ENCODE results near the gene TMEM82. TPM values are rescaled to one million over a fixed set of nuclear protein-coding genes. Genes with fewer than 3 reads are reported as not detected.

TMEM82 gene
- polyA plus RNA-seq, 1 of the 3 experiments (the other 2 are of a cell fraction) = not detected

GRCh38 chr1:15722836-15723532 lies 19.3 kb upstream of the TMEM82 start (continued):
- TF ChIP-seq ZBTB33 (IDR thresholded peaks at IDR 0.05; ENCODE audit: borderline replicate concordance, low read depth) (no peak), JUND (IDR thresholded peaks at IDR 0.05) (no peak), MEF2A (IDR thresholded peaks at IDR 0.05; ENCODE audit: borderline replicate concordance, low read depth) (no peak), RCOR1 (IDR thresholded peaks at IDR 0.05; ENCODE audit: low read length) (no peak)

DNA sequence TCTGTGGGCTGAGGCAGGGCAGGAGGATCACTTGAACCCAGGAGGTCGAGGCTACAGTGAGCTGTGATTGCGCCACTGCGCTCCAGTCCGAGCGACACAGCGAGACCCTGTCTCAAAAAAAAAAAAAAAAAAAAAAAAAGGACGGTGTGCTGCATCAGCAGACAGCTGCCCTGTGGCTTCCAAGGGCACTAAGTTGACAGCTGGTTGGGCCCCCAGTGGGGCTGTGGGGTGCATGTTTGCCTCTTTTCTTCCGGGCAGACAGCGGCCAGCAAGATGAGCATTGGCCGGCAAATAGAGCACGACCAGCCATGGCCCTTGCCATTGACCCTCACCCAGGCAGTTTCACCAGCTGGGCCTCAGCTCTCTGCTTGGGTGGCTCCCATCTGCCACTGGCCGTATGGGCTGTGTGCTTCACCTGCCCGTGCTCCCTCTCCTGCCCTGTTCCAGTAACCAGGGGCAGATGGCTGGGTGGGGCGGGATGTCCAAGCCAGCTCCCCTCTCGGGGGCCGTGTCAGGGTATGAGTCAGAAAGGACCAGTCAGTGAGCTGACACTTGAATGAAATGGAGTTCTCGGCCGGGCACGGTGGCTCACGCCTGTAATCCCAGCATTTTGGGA lies 18.6 kb upstream of the TMEM82 start:
- Histone ChIP-seq H3K9me2 (no peaks in the 10 kb centered on the region), H3K79me2 (ENCODE audit: insufficient read depth) (no peaks in the 10 kb centered on the region), H3K4me3 (ENCODE audit: low read depth in 2 of 2, low read length in 1 of 2) (no peak overlapping the region), H3K27me3 (ENCODE audit: insufficient read depth) (no peaks in the 10 kb centered on the region), H3K9me3 (no peaks in the 10 kb centered on the region), H3K4me2 (no peak overlapping the region), H3K27ac (ENCODE audit: low read depth in 2 of 2, low read length in 1 of 2) (no peak overlapping the region), H4K20me1 (ENCODE audit: insufficient read depth) (no peaks in the 10 kb centered on the region), H3K36me3 (replicated peaks in 1 of 2; ENCODE audit: control insufficient read depth in 1 of 2, insufficient read depth in 2 of 2, low read length in 1 of 2) (peaks cover 0 to 72% of the 10 kb centered on the region in 2 experiments), H2AFZ (ENCODE audit: low read depth) (no peak overlapping the region), H3K9ac (no peak overlapping the region), H3F3A (replicated peaks; ENCODE audit: insufficient read depth) (no peaks in the 10 kb centered on the region), H3K4me1 (ENCODE audit: control insufficient read depth in 1 of 2, insufficient read depth in 2 of 2, low read depth in 1 of 2, low read length in 1 of 2) (no peaks in the 10 kb centered on the region)
- CTCF ChIA-PET = interaction anchor here (1.1 to 1.2 kb wide), 3 partner anchors 12 to 68 kb away, joined by 3 to 4 read pairs (median 3); no protein-coding TSS in a partner anchor
- 95% methylated on average over 11 of the region's 20 CpGs for WGBS (ENCODE audit: low lambda C conversion rate)
- no peak for DNase-seq
- TF ChIP-seq, protein P1, sequence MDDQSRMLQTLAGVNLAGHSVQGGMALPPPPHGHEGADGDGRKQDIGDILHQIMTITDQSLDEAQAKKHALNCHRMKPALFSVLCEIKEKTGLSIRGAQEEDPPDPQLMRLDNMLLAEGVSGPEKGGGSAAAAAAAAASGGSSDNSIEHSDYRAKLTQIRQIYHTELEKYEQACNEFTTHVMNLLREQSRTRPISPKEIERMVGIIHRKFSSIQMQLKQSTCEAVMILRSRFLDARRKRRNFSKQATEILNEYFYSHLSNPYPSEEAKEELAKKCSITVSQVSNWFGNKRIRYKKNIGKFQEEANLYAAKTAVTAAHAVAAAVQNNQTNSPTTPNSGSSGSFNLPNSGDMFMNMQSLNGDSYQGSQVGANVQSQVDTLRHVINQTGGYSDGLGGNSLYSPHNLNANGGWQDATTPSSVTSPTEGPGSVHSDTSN (IDR thresholded peaks at IDR 0.05) = no peak
- TF ChIP-seq RXRA (IDR thresholded peaks at IDR 0.05; ENCODE audit: borderline replicate concordance, low read depth) = no peak
- no peak for TF ChIP-seq USF1 (IDR thresholded peaks at IDR 0.05; ENCODE audit: borderline replicate concordance, low read depth)
- no peak for TF ChIP-seq ELF1 (IDR thresholded peaks at IDR 0.05)
- no peak for TF ChIP-seq NRF1 (IDR thresholded peaks at IDR 0.05; ENCODE audit: low read depth, low read length)
- no peak for TF ChIP-seq GATA2 (CRISPR knock-in tag; IDR thresholded peaks at IDR 0.05)
- no peak for TF ChIP-seq SMC3 (IDR thresholded peaks at IDR 0.05; ENCODE audit: low read depth, low read length)
- TF ChIP-seq MXI1 (IDR thresholded peaks at IDR 0.05; ENCODE audit: low read depth, low read length) = no peak
- no peak for TF ChIP-seq RFX5 (IDR thresholded peaks at IDR 0.05; ENCODE audit: low read length)
- no peak for TF ChIP-seq YY1 (IDR thresholded peaks at IDR 0.05; ENCODE audit: low read depth)
- TF ChIP-seq FOXM1 (IDR thresholded peaks at IDR 0.05; ENCODE audit: low read depth) = no peak
- TF ChIP-seq FOSL2 (IDR thresholded peaks at IDR 0.05; ENCODE audit: borderline replicate concordance, low read depth) = no peak
- no peak for TF ChIP-seq ZBTB33 (IDR thresholded peaks at IDR 0.05; ENCODE audit: borderline replicate concordance, low read depth)
- TF ChIP-seq TEAD4 (IDR thresholded peaks at IDR 0.05; ENCODE audit: borderline replicate concordance, insufficient read depth) = no peak
- TF ChIP-seq CHD2 (IDR thresholded peaks at IDR 0.05; ENCODE audit: low read length, partially characterized antibody) = no peak
- POLR2A ChIA-PET = interaction anchor here (0.7 to 1.2 kb wide), 2 partner anchors 15 to 121 kb away, joined by 3 read pairs; no protein-coding TSS in a partner anchor

Data from SK-N-SH (cell line).